SK-N-SH treated with all-trans-retinoic acid at 6 μM for 48 hours (cell line): Measurements from ENCODE around the gene GLIS1.

Experiments
- ATAC-seq: fragments of 200-7000 bp; cut with Tn5 transposase; 3 replicates; pipeline ENCODE4 v1.9.1; 2020; ENCODE audit warnings: mild to moderate bottlenecking, moderate library complexity
- ARNTL ChIP-seq: fragments of 450-650 bp; formaldehyde crosslinking; IDR thresholded peaks from 2 replicates; pipeline ENCODE4 v1.5.0; 2020; ENCODE audit warnings: low read depth, mild to moderate bottlenecking, moderate library complexity, borderline replicate concordance
- BACH2 ChIP-seq: fragments of 250-450 bp; sonication (Bioruptor Pico); IDR thresholded peaks from 2 replicates; pipeline ENCODE4 v1.9.0; 2021; ENCODE audit warnings: mild to moderate bottlenecking, borderline replicate concordance
- CREB5 ChIP-seq: fragments of 250-450 bp; sonication (Bioruptor Pico); IDR thresholded peaks from 2 replicates; pipeline ENCODE4 v1.5.1; 2020; ENCODE audit warnings: low read depth, mild to moderate bottlenecking, moderate library complexity
- CSDC2 ChIP-seq: fragments of 250-450 bp; sonication (Bioruptor Pico); IDR thresholded peaks from 2 replicates; pipeline ENCODE4 v1.5.0; 2020; ENCODE audit warnings: mild to moderate bottlenecking, moderate library complexity
- CSRNP3 ChIP-seq: fragments of 250-450 bp; sonication (Bioruptor Pico); IDR thresholded peaks from 2 replicates; pipeline ENCODE4 v1.5.1; 2021; ENCODE audit warnings: mild to moderate bottlenecking, moderate library complexity
- ESRRG ChIP-seq: fragments of 250-450 bp; sonication (Bioruptor Pico); IDR thresholded peaks from 2 replicates; pipeline ENCODE4 v1.6.1; 2021; ENCODE audit warnings: mild to moderate bottlenecking
- GLIS3 ChIP-seq: fragments of 250-450 bp; sonication (Bioruptor Pico); IDR thresholded peaks from 2 replicates; pipeline ENCODE4 v1.5.0; 2020; ENCODE audit warnings: mild to moderate bottlenecking, moderate library complexity
- ISL1 ChIP-seq: fragments of 250-450 bp; sonication (Bioruptor Pico); IDR thresholded peaks from 2 replicates; pipeline ENCODE4 v2.1.2; 2022; ENCODE audit warnings: mild to moderate bottlenecking, moderate library complexity
- OSR1 ChIP-seq: fragments of 250-450 bp; sonication (Bioruptor Pico); IDR thresholded peaks from 2 replicates; pipeline ENCODE4 v1.8.0; 2022; ENCODE audit warnings: moderate library complexity, mild to moderate bottlenecking, inconsistent platforms
- PATZ1 ChIP-seq: fragments of 250-450 bp; sonication (Bioruptor Pico); IDR thresholded peaks from 2 replicates; pipeline ENCODE4 v1.8.0; 2020; ENCODE audit warnings: mild to moderate bottlenecking, moderate library complexity, borderline replicate concordance
- POU6F1 ChIP-seq: fragments of 250-450 bp; sonication (Bioruptor Pico); IDR thresholded peaks from 2 replicates; pipeline ENCODE4 v1.8.0; 2021; ENCODE audit warnings: low read depth, mild to moderate bottlenecking, moderate library complexity, borderline replicate concordance
- PPARA ChIP-seq: fragments of 250-450 bp; sonication (Bioruptor Pico); IDR thresholded peaks from 2 replicates; pipeline ENCODE4 v1.5.0; 2020; ENCODE audit warnings: mild to moderate bottlenecking, borderline replicate concordance
- RARB ChIP-seq: fragments of 250-450 bp; sonication (Bioruptor Pico); IDR thresholded peaks from 2 replicates; pipeline ENCODE4 v1.8.0; 2021; ENCODE audit warnings: mild to moderate bottlenecking, moderate library complexity
- SNAI2 ChIP-seq: fragments of 250-450 bp; sonication (Bioruptor Pico); IDR thresholded peaks from 2 replicates; pipeline ENCODE4 v1.5.0; 2020; ENCODE audit warnings: mild to moderate bottlenecking, moderate library complexity
- TCF4 ChIP-seq: fragments of 250-450 bp; sonication (Bioruptor Pico); IDR thresholded peaks from 2 replicates; pipeline ENCODE4 v1.8.0; 2021; ENCODE audit warnings: mild to moderate bottlenecking, moderate library complexity, borderline replicate concordance
- TOX ChIP-seq: fragments of 250-450 bp; sonication (Bioruptor Pico); IDR thresholded peaks from 2 replicates; pipeline ENCODE4 v1.8.0; 2021; ENCODE audit warnings: mild to moderate bottlenecking, moderate library complexity, borderline replicate concordance
- TSHZ2 ChIP-seq: fragments of 250-450 bp; sonication (Bioruptor Pico); IDR thresholded peaks from 2 replicates; pipeline ENCODE4 v1.5.0; 2020; ENCODE audit warnings: mild to moderate bottlenecking, moderate library complexity
- ZC3H10 ChIP-seq: fragments of 250-450 bp; sonication (Bioruptor Pico); IDR thresholded peaks from 2 replicates; pipeline ENCODE4 v1.5.1; 2021; ENCODE audit warnings: mild to moderate bottlenecking, moderate library complexity
- ZFP3 ChIP-seq: fragments of 250-450 bp; sonication (Bioruptor Pico); IDR thresholded peaks from 2 replicates; pipeline ENCODE4 v1.5.0; 2020; ENCODE audit warnings: mild to moderate bottlenecking, moderate library complexity
- ZFP30 ChIP-seq: fragments of 450-650 bp; formaldehyde crosslinking; IDR thresholded peaks from 2 replicates; pipeline ENCODE4 v1.5.0; 2022; ENCODE audit warnings: mild to moderate bottlenecking, moderate library complexity
- ZNF8 ChIP-seq: fragments of 450-650 bp; formaldehyde crosslinking; IDR thresholded peaks from 2 replicates; pipeline ENCODE4 v1.5.0; 2020; ENCODE audit warnings: mild to moderate bottlenecking, moderate library complexity

Gene GLIS1

GRCh38 chr1:53505891-53506290, 233.1 kb downstream of the GLIS1 start:
- no peak for TF ChIP-seq ZFP3 (CRISPR knock-in tag)
- TF ChIP-seq ARNTL = no peak
- no peak for TF ChIP-seq CREB5 (CRISPR knock-in tag)
- TF ChIP-seq ZFP30 (CRISPR knock-in tag) = no peak
- TF ChIP-seq ZNF8 (CRISPR knock-in tag) = no peak
- TF ChIP-seq GLIS3 (CRISPR knock-in tag) = no peak
- no peak for TF ChIP-seq ESRRG (CRISPR knock-in tag)
- no peak for TF ChIP-seq TCF4 (CRISPR knock-in tag)
- TF ChIP-seq BACH2 = no peak
- no peak for TF ChIP-seq RARB (CRISPR knock-in tag)
- no peak for TF ChIP-seq CSRNP3 (CRISPR knock-in tag)
- TF ChIP-seq CSDC2 (CRISPR knock-in tag) = no peak
- TF ChIP-seq TOX (CRISPR knock-in tag) = no peak
- TF ChIP-seq PPARA (CRISPR knock-in tag) = no peak
- no peak for TF ChIP-seq TSHZ2 (CRISPR knock-in tag)
- TF ChIP-seq POU6F1 (CRISPR knock-in tag) = no peak
- no peak for TF ChIP-seq SNAI2
- TF ChIP-seq ZC3H10 (CRISPR knock-in tag) = no peak
- ATAC-seq = no peak

GRCh38 chr1:53505401-53505800, 233.6 kb downstream of the GLIS1 start:
- ATAC-seq = no peak
- TF ChIP-seq TSHZ2 (CRISPR knock-in tag) (no peak), ARNTL (no peak), OSR1 (CRISPR knock-in tag) (no peak), TCF4 (CRISPR knock-in tag) (no peak), GLIS3 (CRISPR knock-in tag) (no peak), RARB (CRISPR knock-in tag) (no peak), POU6F1 (CRISPR knock-in tag) (no peak), ZC3H10 (CRISPR knock-in tag) (no peak), ZFP30 (CRISPR knock-in tag) (no peak), PPARA (CRISPR knock-in tag) (no peak), ZNF8 (CRISPR knock-in tag) (no peak), SNAI2 (no peak), PATZ1 (no peak), ESRRG (CRISPR knock-in tag) (no peak), CREB5 (CRISPR knock-in tag) (no peak), ISL1 (CRISPR knock-in tag) (no peak)
